GM10266 (cell line): ENCODE results near the gene USP11.

Experiments used
- DNase-seq: peaks from one replicate; pipeline ENCODE4 v3.0.0; 2012; ENCODE audit errors: extremely low spot score
- TF ChIP-seq, protein P1 (sequence below): IDR thresholded peaks from 2 replicates; pipeline ENCODE4 v1.5.1; 2012; ENCODE audit warnings: mild to moderate bottlenecking, low read depth; ENCODE audit not compliant: control insufficient read depth, insufficient read depth; ENCODE audit errors: missing control alignments

The USP11 gene

GRCh38 chrX:47226071-47226470 lies 6.7 kb upstream of the USP11 start:
- no peak for DNase-seq

GRCh38 chrX:47226531-47227333 lies 6.1 kb upstream of the USP11 start:
- TF ChIP-seq, protein P1, sequence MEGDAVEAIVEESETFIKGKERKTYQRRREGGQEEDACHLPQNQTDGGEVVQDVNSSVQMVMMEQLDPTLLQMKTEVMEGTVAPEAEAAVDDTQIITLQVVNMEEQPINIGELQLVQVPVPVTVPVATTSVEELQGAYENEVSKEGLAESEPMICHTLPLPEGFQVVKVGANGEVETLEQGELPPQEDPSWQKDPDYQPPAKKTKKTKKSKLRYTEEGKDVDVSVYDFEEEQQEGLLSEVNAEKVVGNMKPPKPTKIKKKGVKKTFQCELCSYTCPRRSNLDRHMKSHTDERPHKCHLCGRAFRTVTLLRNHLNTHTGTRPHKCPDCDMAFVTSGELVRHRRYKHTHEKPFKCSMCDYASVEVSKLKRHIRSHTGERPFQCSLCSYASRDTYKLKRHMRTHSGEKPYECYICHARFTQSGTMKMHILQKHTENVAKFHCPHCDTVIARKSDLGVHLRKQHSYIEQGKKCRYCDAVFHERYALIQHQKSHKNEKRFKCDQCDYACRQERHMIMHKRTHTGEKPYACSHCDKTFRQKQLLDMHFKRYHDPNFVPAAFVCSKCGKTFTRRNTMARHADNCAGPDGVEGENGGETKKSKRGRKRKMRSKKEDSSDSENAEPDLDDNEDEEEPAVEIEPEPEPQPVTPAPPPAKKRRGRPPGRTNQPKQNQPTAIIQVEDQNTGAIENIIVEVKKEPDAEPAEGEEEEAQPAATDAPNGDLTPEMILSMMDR, result no peak
- no peak for DNase-seq

More at GRCh38 chrX:47226071-47226470, 6.7 kb upstream of the USP11 start:
- TF ChIP-seq, protein P1, result no peak

- no peak for DNase-seq
- TF ChIP-seq, protein P1, result no peak
These were observed 5.5 kb upstream of the USP11 start for GRCh38 chrX:47227334-47227583.

GRCh38 chrX:47228550-47229270 lies 4.1 kb upstream of the USP11 start:
- TF ChIP-seq, protein P1, result no peak
- no peak for DNase-seq

GRCh38 chrX:47229427-47229826 lies 3.4 kb upstream of the USP11 start:
- TF ChIP-seq, protein P1, result no peak
- DNase-seq, result no peak

- no peak for DNase-seq
- TF ChIP-seq, protein P1, result no peak
These were observed 2.5 kb upstream of the USP11 start for GRCh38 chrX:47230136-47230868.
